Stimulated activated CD8-positive, alpha-beta memory T cell treated with anti-CD3 and anti-CD28 coated beads, Interleukin-4, amount 100 ng/mL, for 4 hours (primary cell): ENCODE data around the gene OR6C75.
"Not testable (repeated sequence)": the region's sequence is repeated elsewhere in the genome, so short reads cannot be mapped to it uniquely, and the experiment has no call there.

ENCODE experiments used
- DNase-seq, 2 donors: peaks; one replicate each; pipeline ENCODE4 v3.0.0-alpha.2; 2020; ENCODE audit warnings: low read depth in 2 of 2, low spot score in 1 of 2

Gene OR6C75

GRCh38 chr12:55362675-55363074 lies at the start of gene OR6C75:
Gene OR6C75 (plus strand): TSS chr12:55362975. CDS start chr12:55365111, 2,136 bp downstream.
- DNase-seq: no peak

GRCh38 chr12:55314043-55314442 lies 48.7 kb upstream of the OR6C75 start, which contains the start of gene OR6C1:
Gene OR6C1 (plus strand): TSS chr12:55314343. CDS start chr12:55320600, 6,257 bp downstream.
- DNase-seq: no peak

- DNase-seq: no peak
These were observed 42.6 kb upstream of the OR6C75 start for GRCh38 chr12:55320201-55320600.

GRCh38 chr12:55325801-55326200 lies 37.0 kb upstream of the OR6C75 start:
- DNase-seq: not testable (repeated sequence)

- no peak for DNase-seq
These were observed 32.3 kb upstream of the OR6C75 start, which contains the start of gene OR6C3 for GRCh38 chr12:55330446-55330845. Gene OR6C3 (plus strand): TSS chr12:55330746. CDS start chr12:55331701, 955 bp downstream.

GRCh38 chr12:55336002-55336401 lies 26.8 kb upstream of the OR6C75 start:
- DNase-seq: no peak

GRCh38 chr12:55355338-55355737 lies 7.4 kb upstream of the OR6C75 start:
- not testable (repeated sequence) for DNase-seq

GRCh38 chr12:55365086-55365485 lies 2.3 kb downstream of the OR6C75 start:
- DNase-seq: no peak

- no peak for DNase-seq
These were observed 9.7 kb downstream of the OR6C75 start for GRCh38 chr12:55372521-55372920.

- DNase-seq: no peak
These were observed 23.1 kb downstream of the OR6C75 start for GRCh38 chr12:55385891-55386290.

- DNase-seq: no peak
These were observed 29.4 kb downstream of the OR6C75 start for GRCh38 chr12:55392032-55392795.

- DNase-seq: no peak
These were observed 33.6 kb downstream of the OR6C75 start for GRCh38 chr12:55396326-55396725.

- no peak for DNase-seq
These were observed 37.5 kb downstream of the OR6C75 start, which contains the start of gene OR6C65 for GRCh38 chr12:55400229-55400628. Gene OR6C65 (plus strand): TSS chr12:55400529. CDS start chr12:55400529, 0 bp downstream.

- no peak for DNase-seq
These were observed 45.1 kb downstream of the OR6C75 start for GRCh38 chr12:55407866-55408265.

GRCh38 chr12:55409133-55409532 lies 46.4 kb downstream of the OR6C75 start:
- DNase-seq: not testable (repeated sequence)

- not testable (repeated sequence) for DNase-seq
These were observed 49.4 kb downstream of the OR6C75 start for GRCh38 chr12:55412138-55412537.

- DNase-seq: not testable (repeated sequence)
These were observed 51.0 kb downstream of the OR6C75 start for GRCh38 chr12:55413498-55414388.

- not testable (repeated sequence) for DNase-seq
These were observed 51.6 kb downstream of the OR6C75 start for GRCh38 chr12:55414396-55414823.

GRCh38 chr12:55414889-55415288 lies 52.1 kb downstream of the OR6C75 start:
- DNase-seq: not testable (repeated sequence)

GRCh38 chr12:55416961-55417360 lies 54.2 kb downstream of the OR6C75 start:
- no peak for DNase-seq
